LNCaP clone FGC (cell line): ENCODE data around the gene KCTD16.

ENCODE experiments used
- DNase-seq: peaks from one replicate; pipeline ENCODE4 v3.0.0-alpha.2; 2011; ENCODE audit warnings: low read depth
- H3K4me3 ChIP-seq: 2 replicates; pipeline ENCODE4 v1.5.1; 2011; ENCODE audit warnings: mild to moderate bottlenecking, low read depth, low read length, control low read depth
- TF ChIP-seq, protein P1 (sequence below): IDR thresholded peaks from 2 replicates; pipeline ENCODE4 v1.5.1; 2012; ENCODE audit warnings: mild to moderate bottlenecking; ENCODE audit not compliant: control insufficient read depth, insufficient read depth; ENCODE audit errors: extremely low read depth

The KCTD16 gene

DNA sequence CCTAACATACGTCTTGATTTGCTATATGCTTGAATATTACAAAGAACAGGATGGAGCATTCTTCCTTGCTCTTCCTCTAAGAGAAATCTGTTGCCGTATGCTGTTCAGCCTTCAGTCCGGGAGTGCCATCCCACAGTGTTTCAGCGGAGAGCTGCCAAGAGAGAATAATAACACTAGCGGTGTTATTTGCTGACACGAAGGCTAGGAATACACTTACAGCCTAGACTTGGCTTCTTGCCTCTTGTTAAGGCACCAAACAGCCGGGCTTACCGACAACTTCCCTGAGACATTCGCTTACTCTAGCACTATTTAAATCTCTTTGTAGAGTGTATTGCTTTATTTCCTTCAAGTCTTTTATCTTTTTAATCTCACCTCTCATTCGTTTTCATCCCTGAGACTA, 31.4 kb downstream of the KCTD16 start:
- H3K4me3 ChIP-seq = no peak overlapping the region
- TF ChIP-seq, protein P1, sequence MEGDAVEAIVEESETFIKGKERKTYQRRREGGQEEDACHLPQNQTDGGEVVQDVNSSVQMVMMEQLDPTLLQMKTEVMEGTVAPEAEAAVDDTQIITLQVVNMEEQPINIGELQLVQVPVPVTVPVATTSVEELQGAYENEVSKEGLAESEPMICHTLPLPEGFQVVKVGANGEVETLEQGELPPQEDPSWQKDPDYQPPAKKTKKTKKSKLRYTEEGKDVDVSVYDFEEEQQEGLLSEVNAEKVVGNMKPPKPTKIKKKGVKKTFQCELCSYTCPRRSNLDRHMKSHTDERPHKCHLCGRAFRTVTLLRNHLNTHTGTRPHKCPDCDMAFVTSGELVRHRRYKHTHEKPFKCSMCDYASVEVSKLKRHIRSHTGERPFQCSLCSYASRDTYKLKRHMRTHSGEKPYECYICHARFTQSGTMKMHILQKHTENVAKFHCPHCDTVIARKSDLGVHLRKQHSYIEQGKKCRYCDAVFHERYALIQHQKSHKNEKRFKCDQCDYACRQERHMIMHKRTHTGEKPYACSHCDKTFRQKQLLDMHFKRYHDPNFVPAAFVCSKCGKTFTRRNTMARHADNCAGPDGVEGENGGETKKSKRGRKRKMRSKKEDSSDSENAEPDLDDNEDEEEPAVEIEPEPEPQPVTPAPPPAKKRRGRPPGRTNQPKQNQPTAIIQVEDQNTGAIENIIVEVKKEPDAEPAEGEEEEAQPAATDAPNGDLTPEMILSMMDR = no peak
- peak; percentile 46 for DNase-seq

DNA sequence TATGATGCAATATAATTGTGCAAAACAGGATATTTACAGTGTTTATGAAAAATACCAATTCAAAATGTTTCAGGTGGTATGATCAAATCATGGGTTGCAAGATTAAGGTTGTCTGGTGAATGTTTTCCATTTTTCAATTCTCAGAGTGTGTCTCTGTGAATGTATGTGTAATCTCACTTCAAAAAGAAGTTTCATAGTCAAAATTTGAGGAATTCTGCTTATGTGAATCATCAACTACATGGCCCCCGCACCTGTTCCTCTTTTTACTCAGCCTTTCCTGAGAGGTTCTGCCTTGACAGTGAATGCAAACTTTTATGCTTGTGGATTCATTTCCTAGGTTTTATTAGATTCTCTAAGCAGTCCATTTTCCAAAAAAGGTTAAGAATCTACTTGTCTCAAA, 32.1 kb downstream of the KCTD16 start:
- TF ChIP-seq, protein P1 = no peak
- no peak overlapping the region for H3K4me3 ChIP-seq
- DNase-seq = no peak

DNA sequence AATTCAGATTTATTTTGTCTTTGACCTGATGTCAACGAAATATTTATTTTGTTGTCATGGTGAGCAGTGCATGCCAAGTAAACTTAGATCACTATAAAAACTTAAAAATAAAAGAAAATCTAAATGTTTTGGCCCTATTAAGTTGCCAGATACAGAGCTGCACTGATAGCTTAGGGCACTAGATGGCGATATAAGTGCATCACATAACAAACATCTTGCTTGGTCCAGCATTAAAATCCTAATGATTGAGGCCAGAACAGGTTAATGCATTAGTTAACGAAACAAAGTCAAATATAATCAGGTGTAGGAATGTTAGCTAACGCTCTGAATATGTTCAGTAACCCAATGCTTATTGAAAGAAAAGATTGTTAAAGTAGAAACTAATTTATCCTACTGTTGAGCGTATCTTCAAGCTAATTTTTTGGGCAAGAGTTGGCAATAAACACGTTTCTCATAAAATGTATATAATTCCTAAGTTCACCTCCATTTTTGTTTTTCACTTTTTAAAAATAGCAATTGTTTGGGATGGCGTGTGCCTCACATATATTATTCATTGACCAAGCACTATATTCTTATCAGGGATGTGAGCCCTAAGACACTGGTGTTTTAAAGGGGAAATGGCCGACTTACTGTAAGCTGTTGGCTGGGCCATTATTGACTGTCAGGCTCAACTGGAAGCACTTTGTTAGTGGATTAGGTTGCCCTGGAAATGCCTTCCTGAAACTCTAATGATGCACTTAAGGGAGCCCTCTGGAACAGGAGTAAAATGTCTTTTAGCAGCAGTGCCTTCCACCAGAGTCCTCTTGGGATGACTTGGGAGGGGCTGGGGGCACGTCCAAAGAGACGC, 33.3 kb downstream of the KCTD16 start:
- TF ChIP-seq, protein P1 = peak; percentile 88
- H3K4me3 ChIP-seq = no peak overlapping the region
- DNase-seq = peak; percentile 34

DNA sequence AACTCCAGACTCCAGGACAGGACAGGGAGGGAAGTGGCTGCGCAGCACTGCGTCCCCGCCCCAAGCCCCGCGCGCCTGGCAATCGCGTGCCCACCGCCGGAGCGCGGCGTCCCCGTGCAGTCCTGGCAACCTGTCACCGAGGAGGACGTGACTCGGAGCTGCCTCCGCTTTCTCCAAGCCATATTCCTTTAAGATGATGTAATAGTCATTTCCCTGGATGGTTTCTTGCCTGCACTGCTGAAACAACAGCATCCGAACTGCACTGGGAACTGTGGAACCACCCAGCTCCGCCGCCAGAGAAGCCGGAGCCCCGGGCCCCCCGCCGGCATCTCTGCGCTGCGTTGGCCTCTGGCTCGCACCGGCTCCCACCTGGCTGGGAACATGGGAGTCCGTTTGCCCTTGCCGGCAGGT, 34.5 kb downstream of the KCTD16 start:
- DNase-seq = no peak
- H3K4me3 ChIP-seq = no peak overlapping the region
- TF ChIP-seq, protein P1 = no peak

DNA sequence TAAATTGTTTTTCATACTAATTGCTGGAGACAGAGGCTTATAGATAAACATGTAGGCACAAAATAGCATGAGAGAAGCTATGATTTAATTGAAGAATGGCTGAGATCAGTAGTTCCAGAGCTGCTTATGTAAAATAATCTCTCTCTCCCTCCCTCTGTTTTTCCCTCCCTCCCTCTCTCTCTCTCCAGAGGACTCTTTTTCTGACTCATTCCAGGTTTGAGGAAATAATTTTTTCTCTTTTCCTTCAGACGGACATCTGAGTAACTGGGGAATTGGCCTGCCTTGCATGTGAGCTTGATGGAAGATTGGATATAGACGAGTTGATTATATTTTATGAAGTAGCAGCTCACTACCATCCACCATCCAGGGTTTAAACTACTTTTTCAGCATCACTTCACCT, 35.5 kb downstream of the KCTD16 start:
- no peak for DNase-seq
- TF ChIP-seq, protein P1 = no peak
- no peak overlapping the region for H3K4me3 ChIP-seq

DNA sequence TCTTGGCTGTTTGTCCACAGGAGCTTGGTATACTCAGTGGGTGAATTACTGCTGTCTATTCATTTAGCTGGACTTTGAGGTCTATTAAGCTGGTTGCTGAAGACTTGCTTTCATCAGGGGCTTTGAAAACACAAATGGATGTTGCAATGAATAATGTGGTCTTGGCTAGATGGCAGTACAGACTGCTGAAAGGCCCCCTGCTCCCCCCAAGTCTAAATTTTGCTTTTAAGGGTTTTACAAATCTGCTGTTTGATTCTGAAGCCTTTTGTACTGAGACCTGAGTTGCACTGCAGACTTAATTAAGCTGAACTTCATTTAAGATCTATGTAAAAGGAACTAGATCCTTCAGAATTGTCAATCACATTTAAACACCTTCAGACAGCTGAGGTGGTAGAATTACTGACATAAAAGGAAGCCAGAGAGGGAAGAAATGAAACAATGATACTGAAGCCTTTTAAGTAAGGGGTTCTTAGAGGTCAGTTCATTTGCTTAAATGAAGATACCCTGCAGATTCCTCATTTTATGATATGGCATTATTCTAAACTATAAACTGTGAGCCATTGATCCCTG, 37.3 kb downstream of the KCTD16 start:
- TF ChIP-seq, protein P1 = no peak
- no peak for DNase-seq
- H3K4me3 ChIP-seq = no peak overlapping the region
